Measurements from ENCODE around the gene LAP3. TPM values are rescaled to one million over a fixed set of nuclear protein-coding genes. Genes with fewer than 3 reads are reported as not detected.
A peak's percentile ranks its signal among the peaks of the same experiment; 100 is the strongest.

Gene LAP3
- polyA plus RNA-seq, 10 donors: 44.9 to 51.0 (median 48.0) TPM

DNA sequence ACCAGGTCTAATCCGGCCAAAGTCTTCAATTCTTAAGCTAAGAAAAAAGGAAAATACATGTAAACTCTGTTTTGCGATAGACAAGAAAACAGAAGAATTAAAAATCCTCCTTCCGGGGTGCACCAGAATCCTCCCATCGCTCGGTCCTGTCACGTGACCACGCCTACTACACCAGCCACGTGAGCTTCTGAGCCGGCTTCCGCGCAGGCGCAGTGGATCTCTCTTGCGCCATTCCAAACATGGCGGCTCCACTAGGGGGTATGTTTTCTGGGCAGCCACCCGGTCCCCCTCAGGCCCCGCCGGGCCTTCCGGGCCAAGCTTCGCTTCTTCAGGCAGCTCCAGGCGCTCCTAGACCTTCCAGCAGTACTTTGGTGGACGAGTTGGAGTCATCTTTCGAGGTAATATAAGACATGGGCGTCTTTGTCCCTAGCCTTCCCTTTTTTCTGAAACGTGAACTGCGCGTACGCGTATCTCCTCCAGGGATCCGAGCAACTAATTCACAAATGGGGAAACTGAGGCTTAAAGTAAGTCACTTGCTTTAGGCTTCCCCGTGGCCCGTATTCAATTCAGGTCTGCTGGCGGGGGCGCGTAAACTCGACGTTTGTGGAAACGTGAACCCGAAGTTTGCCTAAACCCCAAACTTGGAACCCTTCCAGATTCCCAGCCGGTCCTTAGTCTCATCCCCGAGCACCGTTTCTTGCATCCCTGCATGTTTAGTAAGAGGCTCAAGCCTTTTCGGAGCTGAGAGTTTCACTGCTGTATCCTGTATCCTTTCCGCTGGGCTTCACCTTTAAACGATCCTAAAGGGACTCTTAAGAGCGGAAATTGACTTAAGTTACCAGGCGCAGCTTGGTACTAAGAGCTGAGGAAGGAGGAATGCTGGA lies 37.7 kb downstream of the LAP3 start, which contains the start of gene MED28:
Gene MED28, plus strand, starts transcription at position 226 of the 884 bp plus-strand sequence. Its CDS starts 14 bp downstream, at position 240.
- peak; percentile 96 to 98 (median 96) for DNase-seq

DNA sequence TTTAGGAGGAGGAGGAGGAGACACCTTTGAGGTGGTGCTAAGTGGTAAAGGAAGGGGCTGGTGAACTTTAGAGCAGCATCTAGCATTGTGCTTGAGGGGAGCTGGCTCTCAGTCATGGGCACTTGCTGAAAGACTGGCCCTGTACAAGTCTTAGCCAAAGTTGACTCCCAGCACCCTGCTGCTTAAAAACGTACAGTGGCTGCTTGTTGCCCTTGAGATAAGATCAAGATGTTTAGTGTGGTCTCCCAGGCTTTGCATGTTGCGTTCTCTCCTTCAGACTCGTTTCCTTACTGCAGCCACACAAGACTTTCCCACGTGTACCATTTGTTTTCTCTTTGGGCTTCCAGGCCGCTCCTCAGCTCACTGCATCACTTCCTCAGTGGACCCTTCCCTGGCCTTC lies 39.3 kb downstream of the LAP3 start:
- no peak for DNase-seq

DNA sequence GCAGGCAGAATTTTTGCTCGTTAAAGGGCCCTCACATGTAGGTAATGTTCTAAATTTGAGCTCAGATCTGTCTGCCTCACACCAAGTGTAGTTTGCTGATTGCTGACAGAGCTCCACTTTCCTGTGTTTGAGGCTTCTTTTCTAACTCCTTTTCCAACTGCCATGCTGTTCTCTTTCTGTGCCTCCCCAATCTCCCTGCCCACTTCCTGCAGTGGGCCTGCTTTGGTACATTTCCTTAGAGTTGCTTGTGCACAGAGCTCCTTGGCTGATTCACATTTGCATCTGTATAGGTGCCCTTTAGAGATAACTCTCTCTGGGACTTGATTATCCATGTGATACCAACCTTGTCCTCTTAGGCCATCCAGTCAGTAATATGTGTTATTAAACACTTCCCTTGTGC lies 41.9 kb downstream of the LAP3 start:
- no peak for DNase-seq

- no peak for DNase-seq
Measured at GRCh38 chr4:17619416-17620105, 42.6 kb downstream of the LAP3 start.

- DNase-seq: no peak
Measured at GRCh38 chr4:17623451-17624001, 46.5 kb downstream of the LAP3 start.

GRCh38 chr4:17624821-17625220 lies 47.8 kb downstream of the LAP3 start:
- DNase-seq: no peak

- DNase-seq: no peak
Measured at GRCh38 chr4:17630228-17630627, 53.2 kb downstream of the LAP3 start.

DNA sequence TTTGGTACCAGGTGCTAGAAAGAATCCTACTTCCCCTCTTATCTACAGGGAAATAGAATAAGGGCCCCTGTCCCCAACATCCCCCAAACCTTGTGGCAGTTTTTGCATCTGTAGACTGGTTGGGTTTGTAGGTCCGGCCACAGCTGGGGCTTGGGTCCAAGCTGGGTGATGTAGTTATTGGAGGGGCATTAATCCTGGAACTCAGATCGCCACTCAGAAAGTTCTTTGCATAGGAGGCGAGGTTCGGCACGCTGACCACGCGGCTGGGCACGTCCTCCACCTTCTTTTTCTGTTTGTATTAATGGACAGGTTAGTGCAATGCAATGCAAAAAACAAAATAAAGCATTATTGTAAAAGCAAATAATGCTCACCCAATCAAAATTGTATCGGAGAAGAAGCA lies 56.6 kb downstream of the LAP3 start:
- no peak for DNase-seq

GRCh38 chr4:17635056-17635455 lies 58.1 kb downstream of the LAP3 start:
- DNase-seq: no peak

GRCh38 chr4:17636341-17636695 lies 59.3 kb downstream of the LAP3 start:
- DNase-seq: no peak

- DNase-seq: peak; percentile 49 to 81 (median 72)
Measured at GRCh38 chr4:17636696-17637622, 60.0 kb downstream of the LAP3 start.

DNA sequence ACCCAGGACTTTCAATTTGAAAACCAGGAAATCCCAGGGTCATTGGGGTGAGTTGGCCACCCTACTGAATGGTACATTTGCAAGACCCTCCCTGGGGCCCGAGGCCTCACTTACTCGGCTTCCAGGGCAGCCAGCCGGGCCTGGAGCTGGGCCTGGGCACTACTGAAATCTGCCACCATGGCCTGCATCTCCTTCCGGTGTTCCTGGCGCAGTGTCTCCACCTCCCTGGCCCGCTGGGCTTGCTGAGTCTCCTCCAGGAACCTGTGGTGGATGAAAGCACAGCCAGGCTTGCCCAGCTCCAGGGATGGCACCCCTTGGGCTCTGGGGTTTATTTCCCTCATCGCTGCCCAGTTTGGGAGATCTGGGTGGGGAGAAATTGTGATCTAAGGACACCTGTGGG lies 62.1 kb downstream of the LAP3 start:
- DNase-seq: no peak

- DNase-seq: no peak
Measured at GRCh38 chr4:17642398-17642783, 65.4 kb downstream of the LAP3 start.

DNA sequence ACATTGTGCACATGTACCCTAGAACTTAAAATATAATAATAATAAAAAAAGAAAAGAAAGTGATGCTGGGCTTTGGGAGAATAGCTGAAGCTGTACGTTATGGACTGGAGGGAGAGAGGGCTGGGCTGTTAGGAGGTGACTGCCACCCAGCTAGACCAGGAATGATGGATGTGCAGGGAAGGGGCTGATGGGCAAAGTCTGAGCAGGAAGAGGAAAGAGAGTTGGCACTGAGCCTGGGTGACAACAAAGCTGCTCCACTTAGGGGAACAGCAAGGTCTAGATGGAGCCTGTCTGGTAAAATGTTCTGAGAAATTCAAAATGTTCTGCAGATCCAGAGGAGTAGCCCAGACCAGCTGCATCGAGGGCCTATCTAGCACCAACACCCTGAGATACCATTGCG lies 69.7 kb downstream of the LAP3 start:
- no peak for DNase-seq

DNA sequence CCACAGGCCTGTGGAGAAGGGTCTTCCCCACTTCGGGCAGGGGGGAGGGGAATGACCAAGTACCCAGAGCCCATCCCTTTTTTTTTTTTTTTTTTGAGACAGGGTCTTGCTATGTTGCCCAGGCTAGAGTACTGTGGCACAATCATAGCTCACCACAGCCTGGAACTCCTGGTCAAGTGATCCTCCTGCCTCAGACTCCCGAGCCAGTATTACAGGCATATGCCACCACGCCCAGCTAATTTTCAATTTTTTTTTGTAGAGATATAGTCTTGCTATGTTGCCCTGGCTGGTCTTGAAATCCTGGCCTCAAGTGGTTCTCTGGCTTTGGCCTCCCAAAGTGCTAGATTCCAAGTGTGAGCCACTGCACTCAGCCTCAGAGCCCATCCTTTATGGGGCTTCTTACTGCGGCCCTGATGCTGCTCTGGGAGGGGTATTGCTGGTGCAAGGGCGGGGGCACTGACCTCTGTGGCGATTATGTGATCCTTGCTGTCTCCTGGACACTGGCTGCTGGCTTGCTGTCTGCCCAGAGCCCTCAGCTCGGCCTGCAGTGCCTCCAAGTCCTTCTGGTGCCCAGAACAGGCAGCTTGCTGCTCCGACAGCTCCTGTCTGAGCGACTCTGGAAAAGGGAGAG lies 70.3 kb downstream of the LAP3 start:
- no peak for DNase-seq

DNA sequence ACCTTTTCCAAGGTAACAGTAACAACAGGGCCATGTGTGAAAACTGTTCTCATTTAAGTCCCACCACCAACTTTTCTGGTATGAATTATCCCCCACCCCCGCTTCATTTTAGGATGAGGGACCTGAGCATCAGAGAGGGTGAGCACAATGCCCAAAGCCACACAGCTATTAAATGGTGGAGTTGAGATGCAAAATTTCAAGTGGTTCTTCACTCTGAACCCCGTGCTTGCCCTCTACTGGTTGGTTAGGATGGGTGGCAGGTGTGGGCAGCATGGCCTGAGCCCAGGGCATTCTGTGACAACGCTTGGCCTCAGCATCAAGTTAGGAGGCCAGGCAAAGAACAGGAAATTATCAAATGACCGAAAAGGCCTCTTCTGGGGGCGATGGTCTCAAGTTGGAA lies 70.9 kb downstream of the LAP3 start:
- DNase-seq: no peak

- DNase-seq: peak in 1 of 3 donors; percentile 24
Measured at GRCh38 chr4:17650406-17650805, 73.4 kb downstream of the LAP3 start.

DNA sequence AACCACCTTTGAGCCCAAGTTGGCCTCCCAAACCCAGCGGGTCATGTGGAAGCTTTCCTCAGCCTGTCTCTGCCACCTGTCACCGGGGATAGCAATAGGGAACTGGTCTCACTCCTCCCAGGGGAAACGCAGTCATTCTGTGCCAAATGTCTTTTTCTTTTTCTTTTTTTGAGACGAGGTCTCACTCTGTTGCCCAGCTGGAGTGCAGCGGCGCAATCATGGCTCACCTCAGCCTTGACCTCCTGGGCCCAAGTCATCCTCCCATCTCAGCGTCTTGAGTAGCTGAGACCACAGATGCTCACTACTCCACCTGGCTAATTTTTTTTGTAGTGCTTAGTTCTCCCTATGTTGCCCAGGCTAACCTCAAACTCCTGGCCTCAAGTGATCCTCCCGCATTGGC lies 77.7 kb downstream of the LAP3 start:
- no peak for DNase-seq

- no peak for DNase-seq
Measured at GRCh38 chr4:17657090-17657489, 80.1 kb downstream of the LAP3 start.
